T-helper 1 cell treated with Interleukin-12 subunit alpha and Interleukin-12 subunit beta and Interleukin-4 antibody, amounts not matched to agents 30 μg/mL and 1 μg/mL, for 36 hours (primary cell): Measurements from ENCODE around the gene TRAF4.

Experiments
- H3K27ac Mint-ChIP-seq: one replicate; pipeline ENCODE4 v1.8.0; 2021; ENCODE audit warnings: mild to moderate bottlenecking, mixed read lengths
- H3K27me3 Mint-ChIP-seq: one replicate; pipeline ENCODE4 v1.8.0; 2021; ENCODE audit warnings: low read depth, mixed read lengths
- H3K36me3 Mint-ChIP-seq: one replicate; pipeline ENCODE4 v1.8.0; 2021; ENCODE audit warnings: low read depth, mixed read lengths
- H3K4me1 Mint-ChIP-seq: one replicate; pipeline ENCODE4 v1.8.0; 2021; ENCODE audit warnings: low read depth, mixed read lengths
- H3K4me3 Mint-ChIP-seq: one replicate; pipeline ENCODE4 v1.8.0; 2021; ENCODE audit warnings: mild to moderate bottlenecking, moderate library complexity, mixed read lengths
- H3K9me3 Mint-ChIP-seq: one replicate; pipeline ENCODE4 v1.8.0; 2021; ENCODE audit warnings: mixed read lengths

Gene TRAF4, protein sequence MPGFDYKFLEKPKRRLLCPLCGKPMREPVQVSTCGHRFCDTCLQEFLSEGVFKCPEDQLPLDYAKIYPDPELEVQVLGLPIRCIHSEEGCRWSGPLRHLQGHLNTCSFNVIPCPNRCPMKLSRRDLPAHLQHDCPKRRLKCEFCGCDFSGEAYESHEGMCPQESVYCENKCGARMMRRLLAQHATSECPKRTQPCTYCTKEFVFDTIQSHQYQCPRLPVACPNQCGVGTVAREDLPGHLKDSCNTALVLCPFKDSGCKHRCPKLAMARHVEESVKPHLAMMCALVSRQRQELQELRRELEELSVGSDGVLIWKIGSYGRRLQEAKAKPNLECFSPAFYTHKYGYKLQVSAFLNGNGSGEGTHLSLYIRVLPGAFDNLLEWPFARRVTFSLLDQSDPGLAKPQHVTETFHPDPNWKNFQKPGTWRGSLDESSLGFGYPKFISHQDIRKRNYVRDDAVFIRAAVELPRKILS

GRCh38 chr17:28743243-28744103 lies at the start of gene TRAF4:
TSS of gene TRAF4 (plus strand) at chr17:28744011. CDS start at chr17:28744113, 102 bp downstream.
- no peaks in the 10 kb centered on the region for H3K27me3 Mint-ChIP-seq
- H3K9me3 Mint-ChIP-seq: no peaks in the 10 kb centered on the region
- H3K36me3 Mint-ChIP-seq: peaks cover 3% of the 10 kb centered on the region
- peak within 1 kb of the TSS; percentile 90 for H3K4me3 Mint-ChIP-seq
- H3K27ac Mint-ChIP-seq: peak within 1 kb of the TSS; percentile 87
- H3K4me1 Mint-ChIP-seq: peaks cover 30% of the 10 kb centered on the region

GRCh38 chr17:28698253-28698941 lies 45.4 kb upstream of the TRAF4 start:
- Mint-ChIP-seq H3K4me3 (no peak overlapping the region), H3K36me3 (peaks cover 49% of the 10 kb centered on the region), H3K27ac (no peak overlapping the region), H3K9me3 (no peaks in the 10 kb centered on the region), H3K4me1 (no peaks in the 10 kb centered on the region), H3K27me3 (no peaks in the 10 kb centered on the region)

GRCh38 chr17:28700278-28700677 lies 43.5 kb upstream of the TRAF4 start:
- no peaks in the 10 kb centered on the region for H3K9me3 Mint-ChIP-seq
- peaks cover 46% of the 10 kb centered on the region for H3K36me3 Mint-ChIP-seq
- no peak overlapping the region for H3K4me3 Mint-ChIP-seq
- H3K27me3 Mint-ChIP-seq: no peaks in the 10 kb centered on the region
- H3K27ac Mint-ChIP-seq: no peak overlapping the region
- H3K4me1 Mint-ChIP-seq: no peaks in the 10 kb centered on the region

DNA sequence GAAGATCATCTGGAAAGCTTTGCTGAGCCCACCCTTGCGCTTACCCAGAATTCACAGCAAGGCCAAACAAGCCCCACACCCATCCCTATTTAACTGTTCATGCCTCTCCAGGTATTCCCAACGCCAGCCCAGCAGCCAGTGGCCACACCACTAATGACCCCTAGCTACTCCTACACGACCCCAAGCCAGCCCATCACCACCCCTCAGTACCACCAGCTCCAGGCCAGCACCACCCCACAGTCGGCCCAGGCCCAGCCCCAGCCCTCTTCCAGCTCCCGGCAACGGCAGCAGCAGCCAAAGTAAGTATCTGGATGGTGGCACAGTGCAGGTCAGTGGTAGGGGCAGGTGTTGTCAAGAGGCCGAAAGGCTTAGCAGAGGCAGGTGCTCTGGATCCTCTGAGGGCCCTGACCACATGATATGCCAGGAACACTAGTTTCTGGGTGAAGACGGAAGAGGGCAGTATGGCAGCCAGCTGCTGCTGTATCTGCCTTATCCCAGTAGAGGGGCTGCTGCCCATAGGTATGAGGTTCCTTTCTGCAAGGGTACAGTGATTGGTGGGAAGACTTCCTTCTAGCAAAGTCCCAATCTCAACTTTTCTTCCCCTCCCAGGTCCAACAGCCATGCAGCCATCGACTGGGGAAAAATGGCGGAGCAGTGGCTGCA lies 42.9 kb upstream of the TRAF4 start:
- Mint-ChIP-seq H3K4me3 (no peak overlapping the region), H3K9me3 (no peaks in the 10 kb centered on the region), H3K27ac (no peak overlapping the region), H3K27me3 (no peaks in the 10 kb centered on the region), H3K4me1 (peaks cover under 1% of the 10 kb centered on the region), H3K36me3 (peaks cover 44% of the 10 kb centered on the region)

DNA sequence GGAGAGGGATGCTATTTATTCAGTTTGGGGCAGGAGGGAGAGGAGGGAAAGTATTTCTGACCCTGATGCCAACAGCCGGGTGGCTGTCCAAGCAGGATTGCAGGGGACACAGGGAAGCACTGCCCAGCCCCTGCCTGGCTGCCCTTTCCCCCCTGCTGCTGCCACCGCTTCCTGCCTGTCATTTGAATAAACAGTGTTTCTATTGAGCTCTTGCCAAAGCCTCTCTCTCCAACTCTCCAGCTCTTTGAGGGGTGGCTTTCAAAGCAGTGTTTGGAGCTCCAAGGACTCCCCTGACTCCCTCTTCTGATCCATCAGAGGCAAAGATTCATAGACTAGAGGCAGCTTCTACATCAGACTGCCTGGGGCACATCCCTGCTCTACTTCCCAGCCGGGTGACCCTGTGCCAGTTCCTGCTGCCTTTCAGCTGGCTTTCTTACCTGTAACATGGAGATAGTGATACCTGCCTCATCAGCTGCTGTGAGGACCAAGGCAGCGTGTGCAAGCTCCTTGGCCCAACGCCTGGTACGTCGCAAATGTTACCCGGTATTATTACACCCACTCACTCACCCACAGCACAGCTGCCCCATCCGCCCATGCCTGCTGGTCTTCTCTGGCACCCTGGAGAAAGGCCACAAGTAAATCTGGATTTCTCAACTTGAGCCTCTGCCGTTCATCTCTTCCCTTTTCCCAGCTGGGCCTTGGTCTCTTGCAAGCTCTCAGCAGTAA lies 41.6 kb upstream of the TRAF4 start:
- Mint-ChIP-seq H3K9me3 (no peaks in the 10 kb centered on the region), H3K27ac (peak overlapping the region; percentile 34), H3K27me3 (no peaks in the 10 kb centered on the region), H3K4me1 (peaks cover 4% of the 10 kb centered on the region), H3K4me3 (no peak overlapping the region), H3K36me3 (peaks cover 40% of the 10 kb centered on the region)

DNA sequence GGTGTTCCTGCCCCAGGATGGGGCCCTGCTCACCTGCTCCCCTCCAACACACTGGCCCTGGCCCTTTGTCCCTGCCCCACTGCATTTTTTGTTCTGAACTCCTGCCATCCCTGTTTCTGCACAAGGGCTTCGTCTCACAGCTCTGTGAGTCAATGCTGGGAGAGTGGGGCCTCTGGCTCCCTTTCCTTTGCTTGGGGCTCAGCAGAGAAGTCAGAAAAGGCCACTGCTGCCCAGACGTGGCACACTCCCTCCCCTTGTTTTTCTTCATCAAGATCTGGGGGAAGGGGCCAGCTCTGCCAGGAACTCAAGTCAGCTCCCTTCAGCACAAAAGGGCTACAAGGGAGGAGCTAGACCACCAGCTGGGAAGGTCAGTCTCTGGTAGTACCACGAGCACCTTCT lies 41.1 kb upstream of the TRAF4 start:
- H3K4me3 Mint-ChIP-seq: no peak overlapping the region
- H3K4me1 Mint-ChIP-seq: peaks cover 8% of the 10 kb centered on the region
- H3K9me3 Mint-ChIP-seq: no peaks in the 10 kb centered on the region
- H3K27me3 Mint-ChIP-seq: no peaks in the 10 kb centered on the region
- H3K36me3 Mint-ChIP-seq: peaks cover 39% of the 10 kb centered on the region
- H3K27ac Mint-ChIP-seq: peak overlapping the region; percentile 34

- Mint-ChIP-seq H3K27ac (no peak overlapping the region), H3K36me3 (peaks cover 36% of the 10 kb centered on the region)
These were observed 40.1 kb upstream of the TRAF4 start for GRCh38 chr17:28703552-28704218.

DNA sequence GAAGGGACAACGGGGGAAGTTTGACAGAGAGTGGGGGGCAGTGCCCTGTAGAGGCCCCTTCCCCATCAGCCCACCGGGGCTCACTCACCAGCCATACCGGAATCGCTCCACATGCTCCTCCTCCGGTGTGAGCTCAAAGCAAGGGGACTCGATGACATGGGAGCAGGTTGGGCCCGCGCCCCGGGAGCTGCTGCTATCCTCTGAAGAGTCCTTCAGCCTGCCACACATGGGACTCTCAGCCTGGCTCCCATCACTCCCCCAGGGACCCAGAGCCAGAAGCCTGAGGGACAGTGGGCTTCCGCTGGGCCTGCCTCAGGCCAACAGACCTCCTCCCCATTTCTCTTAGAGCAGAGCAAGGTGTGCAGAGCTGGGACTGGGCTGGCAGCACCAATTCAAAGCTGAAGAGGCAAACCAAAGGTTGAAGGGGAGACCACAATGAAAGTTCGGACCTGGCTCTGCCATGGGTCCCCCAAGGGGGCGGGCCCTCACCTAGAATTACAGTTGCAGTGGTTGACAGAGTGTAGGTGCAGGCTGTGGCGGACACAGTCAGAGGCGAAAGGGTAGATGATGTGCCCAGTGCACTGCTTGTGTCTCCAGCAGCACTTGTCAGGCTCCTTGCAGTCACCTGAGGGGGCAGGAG lies 39.5 kb upstream of the TRAF4 start:
- peaks cover 31% of the 10 kb centered on the region for H3K36me3 Mint-ChIP-seq
- H3K4me1 Mint-ChIP-seq: peaks cover 8% of the 10 kb centered on the region
- H3K4me3 Mint-ChIP-seq: no peak overlapping the region
- no peaks in the 10 kb centered on the region for H3K27me3 Mint-ChIP-seq
- no peaks in the 10 kb centered on the region for H3K9me3 Mint-ChIP-seq
- no peak overlapping the region for H3K27ac Mint-ChIP-seq

More at GRCh38 chr17:28703552-28704218, 40.1 kb upstream of the TRAF4 start:
- H3K9me3 Mint-ChIP-seq: no peaks in the 10 kb centered on the region
- no peak overlapping the region for H3K4me3 Mint-ChIP-seq
- H3K27me3 Mint-ChIP-seq: no peaks in the 10 kb centered on the region
- H3K4me1 Mint-ChIP-seq: peaks cover 8% of the 10 kb centered on the region

DNA sequence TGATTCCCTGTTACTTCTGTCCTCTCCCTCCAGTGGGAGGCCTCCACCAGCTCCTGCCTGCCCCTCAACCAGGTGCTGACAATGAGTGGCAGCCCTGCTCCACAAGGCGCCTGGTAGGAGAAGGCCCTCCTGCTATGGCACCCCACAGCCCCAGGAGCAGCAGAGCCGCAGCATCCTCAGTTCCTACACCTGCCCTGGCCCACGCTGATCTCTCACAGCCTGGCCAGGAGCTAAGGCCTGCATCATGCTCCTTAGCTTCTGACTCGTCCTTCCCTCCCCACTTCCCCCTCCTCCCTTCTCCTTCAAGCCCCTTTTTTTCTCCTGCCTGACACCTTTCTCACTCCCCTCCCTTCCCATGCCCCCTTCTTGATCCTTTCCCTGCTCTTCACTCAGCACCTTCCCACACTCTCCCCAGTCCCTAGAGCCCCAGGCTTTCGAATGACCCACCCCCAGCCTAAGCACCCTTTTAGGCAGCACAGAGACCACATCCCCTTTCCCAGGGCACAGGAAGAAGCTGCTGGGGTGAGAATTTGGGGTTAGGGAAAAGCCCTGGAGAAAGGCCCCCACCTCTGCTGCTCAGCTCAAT lies 38.6 kb upstream of the TRAF4 start:
- no peak overlapping the region for H3K4me3 Mint-ChIP-seq
- no peaks in the 10 kb centered on the region for H3K9me3 Mint-ChIP-seq
- H3K27ac Mint-ChIP-seq: no peak overlapping the region
- H3K27me3 Mint-ChIP-seq: no peaks in the 10 kb centered on the region
- peaks cover 10% of the 10 kb centered on the region for H3K4me1 Mint-ChIP-seq
- H3K36me3 Mint-ChIP-seq: peaks cover 24% of the 10 kb centered on the region

- no peak overlapping the region for H3K4me3 Mint-ChIP-seq
- H3K27ac Mint-ChIP-seq: no peak overlapping the region
- no peaks in the 10 kb centered on the region for H3K27me3 Mint-ChIP-seq
- peaks cover 13% of the 10 kb centered on the region for H3K4me1 Mint-ChIP-seq
- H3K9me3 Mint-ChIP-seq: no peaks in the 10 kb centered on the region
- peaks cover 19% of the 10 kb centered on the region for H3K36me3 Mint-ChIP-seq
These were observed 38.0 kb upstream of the TRAF4 start for GRCh38 chr17:28705728-28706334.

- Mint-ChIP-seq H3K27ac (no peak overlapping the region), H3K9me3 (no peaks in the 10 kb centered on the region), H3K36me3 (peaks cover 17% of the 10 kb centered on the region), H3K4me3 (no peak overlapping the region), H3K4me1 (peaks cover 15% of the 10 kb centered on the region), H3K27me3 (no peaks in the 10 kb centered on the region)
These were observed 37.1 kb upstream of the TRAF4 start for GRCh38 chr17:28706471-28707338.
